ENCODE results near the gene ERRFI1. TPM values are rescaled to one million over a fixed set of nuclear protein-coding genes. Genes with fewer than 3 reads are reported as not detected.

Gene ERRFI1, protein sequence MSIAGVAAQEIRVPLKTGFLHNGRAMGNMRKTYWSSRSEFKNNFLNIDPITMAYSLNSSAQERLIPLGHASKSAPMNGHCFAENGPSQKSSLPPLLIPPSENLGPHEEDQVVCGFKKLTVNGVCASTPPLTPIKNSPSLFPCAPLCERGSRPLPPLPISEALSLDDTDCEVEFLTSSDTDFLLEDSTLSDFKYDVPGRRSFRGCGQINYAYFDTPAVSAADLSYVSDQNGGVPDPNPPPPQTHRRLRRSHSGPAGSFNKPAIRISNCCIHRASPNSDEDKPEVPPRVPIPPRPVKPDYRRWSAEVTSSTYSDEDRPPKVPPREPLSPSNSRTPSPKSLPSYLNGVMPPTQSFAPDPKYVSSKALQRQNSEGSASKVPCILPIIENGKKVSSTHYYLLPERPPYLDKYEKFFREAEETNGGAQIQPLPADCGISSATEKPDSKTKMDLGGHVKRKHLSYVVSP
- 46.1 TPM in 2 replicates for total RNA-seq (2021; fragmentation: NEBNext Ultra II Directional; extraction: Animal tissue kit (Norgen Biotek cat#: 25700))
- 18.2 and 23.4 TPM in 2 replicates for polyA plus RNA-seq (2011; rRNA removed)
- polyA plus RNA-seq (2011; cell fraction: cytosol; rRNA removed): 20.6 TPM
- polyA plus RNA-seq (2011; cell fraction: nucleus; rRNA removed): 12.9 TPM
- 18.2 to 29.2 TPM (median 23.7 TPM) in 4 replicates for polyA plus RNA-seq (2012, experiment 1 of 2)
- 6.5 TPM for polyA plus RNA-seq (2012, experiment 2 of 2)
- polyA plus RNA-seq (2013, experiment 1 of 2): 43.2 TPM
- polyA plus RNA-seq (2013, experiment 2 of 2): 43.3 TPM
- polyA minus RNA-seq (2011; rRNA and poly(A)+ RNA removed): 17.3 and 18.7 TPM in 2 replicates
- 9.9 TPM for polyA minus RNA-seq (2011; cell fraction: cytosol; rRNA and poly(A)+ RNA removed)
- polyA minus RNA-seq (2011; cell fraction: nucleus; rRNA and poly(A)+ RNA removed): 16.3 TPM
- long read RNA-seq, experiment 1, transcript ERRFI1-201 (4 exons, 3,104 nt): major isoform, 10 of 39 reads
- long read RNA-seq, experiment 1, partial matches to known transcripts: 7 of 39 reads
- long read RNA-seq, experiment 1, other reads (novel, unspliced or antisense): 21 of 39 reads
- long read RNA-seq, experiment 2, partial matches to known transcripts: 0 of 10 reads
- long read RNA-seq, experiment 2, other reads (novel, unspliced or antisense): 10 of 10 reads

DNA sequence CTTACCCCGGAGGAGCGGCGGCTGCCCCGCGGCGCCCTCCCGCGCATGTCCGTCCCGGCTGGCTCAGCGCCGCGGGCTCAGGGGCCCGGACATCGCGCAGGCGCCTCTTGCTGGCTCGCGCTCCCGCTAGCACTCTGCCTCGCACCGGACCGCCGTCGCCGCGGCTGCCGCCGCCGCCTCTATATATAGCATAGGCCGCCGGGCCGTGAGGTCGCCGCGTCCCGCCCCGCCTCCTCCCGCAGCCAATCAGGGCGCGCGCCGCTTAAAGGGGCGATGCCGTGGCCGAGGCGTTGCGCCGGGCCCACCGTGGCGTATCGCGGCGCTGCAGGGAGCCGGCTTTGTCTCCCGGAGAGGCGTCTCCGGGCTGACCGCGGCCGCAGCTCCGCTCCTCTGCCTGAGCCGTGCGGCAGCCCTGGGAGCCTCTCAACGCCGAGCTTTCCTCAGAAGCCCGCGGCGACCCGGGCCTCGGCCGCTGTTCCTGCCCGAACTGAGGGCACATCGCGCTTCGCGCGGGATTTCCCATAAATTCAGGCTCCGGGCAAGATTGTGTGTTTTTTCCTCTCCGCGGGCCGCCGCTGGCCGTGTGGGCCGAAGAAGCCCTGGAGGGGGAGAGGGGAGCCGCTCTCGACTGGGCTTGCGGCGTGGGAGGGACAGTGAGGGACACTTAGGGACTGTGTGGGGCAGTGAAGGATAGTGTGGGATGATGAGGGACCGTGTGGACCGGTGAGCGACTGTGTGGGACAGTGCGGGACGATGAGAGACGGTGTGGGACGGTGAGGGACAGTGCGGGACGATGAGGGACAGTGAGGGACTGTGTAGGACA, at the start of gene ERRFI1:
Gene ERRFI1 (minus strand): TSS at position 157 of the 823 bp plus-strand sequence. CDS start 10,690 bp downstream, outside the sequence.
- Histone ChIP-seq H2BK15ac (ENCODE audit: low read length) (peak within 1 kb of the TSS; percentile 100), H4K8ac (ENCODE audit: extremely low read depth, insufficient read depth, low read length) (peak within 1 kb of the TSS; percentile 88; the same call in 1 of the 2 replicates), H4K5ac (ENCODE audit: insufficient read length, low read depth, low read length) (peak within 1 kb of the TSS; percentile 55), H2BK20ac (ENCODE audit: low read length) (peak within 1 kb of the TSS; percentile 99), H2BK120ac (replicated peaks; ENCODE audit: low read depth, low read length) (peak within 1 kb of the TSS; percentile 98), H3K18ac (ENCODE audit: extremely low read depth, low read length) (peak within 1 kb of the TSS; percentile 99), H3K4me3 (ENCODE audit: extremely low read depth in 1 of 4, insufficient read depth in 2 of 4, low read depth in 3 of 4, low read length in 4 of 4) (peak within 1 kb of the TSS; percentile 57 to 85 (median 66)), H3K14ac (ENCODE audit: insufficient read length) (peak within 1 kb of the TSS; percentile 68), H3K9me3 (ENCODE audit: insufficient read depth in 2 of 2, low read depth in 1 of 2, low read length in 1 of 2) (no peaks in the 10 kb centered on the region), H3K79me2 (ENCODE audit: control insufficient read depth in 1 of 2, insufficient read depth in 2 of 2, low read length in 2 of 2) (peaks cover 16 to 45% of the 10 kb centered on the region in 2 experiments), H3K4me1 (replicated peaks in 1 of 4; ENCODE audit: control insufficient read depth in 3 of 4, insufficient read depth in 4 of 4, low read length in 3 of 4) (peaks cover 11 to 25% (median 20%) of the 10 kb centered on the region in 4 experiments), H3K23me2 (ENCODE audit: low read depth, low read length) (peaks cover 8% of the 10 kb centered on the region), H2BK12ac (ENCODE audit: low read depth, low read length) (peak within 1 kb of the TSS; percentile 100), H2AK5ac (ENCODE audit: low read depth, low read length) (peak within 1 kb of the TSS; percentile 98), H3K9ac (replicated peaks in 1 of 4; ENCODE audit: extremely low read depth in 1 of 4, low read depth in 3 of 4, low read length in 3 of 4) (peak within 1 kb of the TSS; percentile 39 to 97 (median 70)), H4K91ac (replicated peaks; ENCODE audit: insufficient read length, low read length) (peak within 1 kb of the TSS; percentile 99), H2AFZ (ENCODE audit: low read length) (peak within 1 kb of the TSS; percentile 99), H3K27me3 (replicated peaks in 1 of 4; ENCODE audit: control insufficient read depth in 3 of 4, extremely low read depth in 1 of 4, insufficient read depth in 3 of 4, low read length in 3 of 4) (peaks cover 0 to 8% (median 6%) of the 10 kb centered on the region in 4 experiments; a peak in 5 of 7 replicates), H3K36me3 (ENCODE audit: control insufficient read depth in 2 of 4, insufficient read depth in 4 of 4, low read length in 3 of 4) (no peaks in the 10 kb centered on the region), H3K27ac (ENCODE audit: low read depth, low read length) (no peak within 1 kb of the TSS), H2BK5ac (ENCODE audit: low read depth, low read length) (peak within 1 kb of the TSS; percentile 92), H3K4me2 (ENCODE audit: insufficient read depth in 1 of 2, low read depth in 2 of 2, low read length in 2 of 2) (peak within 1 kb of the TSS; percentile 97 to 100), H3K56ac (replicated peaks; ENCODE audit: insufficient read length, low read depth, low read length) (no peak within 1 kb of the TSS), H3K79me1 (ENCODE audit: low read depth, low read length) (no peaks in the 10 kb centered on the region), H3K23ac (ENCODE audit: insufficient read length) (no peak within 1 kb of the TSS), H3K4ac (replicated peaks; ENCODE audit: insufficient read length, low read depth, low read length) (peak within 1 kb of the TSS; percentile 98), H4K20me1 (replicated peaks in 1 of 2; ENCODE audit: control insufficient read depth in 1 of 2, insufficient read depth in 2 of 2, low read length in 2 of 2) (peaks cover 10 to 12% of the 10 kb centered on the region in 2 experiments)
- DNase-seq (ENCODE audit: low read depth in 1 of 2, low spot score in 2 of 2): peak; percentile 77 to 98
- WGBS, 2 experiments (ENCODE audit: extremely low coverage in 1 of 2, insufficient coverage in 1 of 2, insufficient read length in 1 of 2, insufficient replicate concordance in 2 of 2, low coverage in 1 of 2, low lambda C conversion rate in 2 of 2, missing lambda C conversion rate in 1 of 2): 5% methylated on average over 66 of the region's 98 CpGs; no CpG with 5 or more reads in 1 of the 2 experiments
- ChIA-PET CTCF (ENCODE audit: partially characterized antibody) (interaction anchor here (0.6 to 1.8 kb wide), 3 partner anchors 288 to 654 kb away, joined by 3 to 6 read pairs (median 3); no protein-coding TSS in a partner anchor), POLR2A (ENCODE audit: partially characterized antibody) (interaction anchor here (0.5 to 3.0 kb wide), 19 partner anchors 8 to 290 kb away, joined by 3 to 12 read pairs (median 3); no protein-coding TSS in a partner anchor)
- FAIRE-seq: no peak
- TF ChIP-seq EP300 (IDR thresholded peaks at IDR 0.05; ENCODE audit: borderline replicate concordance in 1 of 2, low read depth in 2 of 2, low read length in 2 of 2) (peak; percentile 16 to 74), SIRT6 (IDR thresholded peaks at IDR 0.05; ENCODE audit: low read length) (no peak), CEBPB (IDR thresholded peaks at IDR 0.05; ENCODE audit: low read depth, low read length) (no peak)
- TF ChIP-seq, protein P1, sequence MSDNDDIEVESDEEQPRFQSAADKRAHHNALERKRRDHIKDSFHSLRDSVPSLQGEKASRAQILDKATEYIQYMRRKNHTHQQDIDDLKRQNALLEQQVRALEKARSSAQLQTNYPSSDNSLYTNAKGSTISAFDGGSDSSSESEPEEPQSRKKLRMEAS (IDR thresholded peaks at IDR 0.05): peak; percentile 99
- TF ChIP-seq, protein P2, sequence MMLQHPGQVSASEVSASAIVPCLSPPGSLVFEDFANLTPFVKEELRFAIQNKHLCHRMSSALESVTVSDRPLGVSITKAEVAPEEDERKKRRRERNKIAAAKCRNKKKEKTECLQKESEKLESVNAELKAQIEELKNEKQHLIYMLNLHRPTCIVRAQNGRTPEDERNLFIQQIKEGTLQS (IDR thresholded peaks at IDR 0.05; ENCODE audit: insufficient read depth, low read depth, low read length): no peak

Measured in H1 (cell line).